DND-41 (cell line): ENCODE results near the gene PTK6.
A peak's percentile ranks its signal among the peaks of the same experiment; 100 is the strongest.

ENCODE experiments used
- ATAC-seq: fragments of 200-7000 bp; cut with Tn5 transposase; 3 replicates; pipeline ENCODE4 v1.9.1; 2021; ENCODE audit warnings: low read depth; ENCODE audit not compliant: insufficient read depth
- DNase-seq: peaks from one replicate; pipeline ENCODE4 v3.0.0-alpha.2; 2020
- H2AFZ ChIP-seq: 2 replicates; pipeline ENCODE4 v1.6.0; 2012; ENCODE audit warnings: low read depth, low read length
- H3K27ac ChIP-seq: 2 replicates; pipeline ENCODE4 v1.5.1; 2012; ENCODE audit warnings: low read length, inconsistent platforms
- H3K27me3 ChIP-seq: fragments of 200-600 bp; sonication (generic); 2 replicates; pipeline ENCODE4 v1.6.0; 2012; ENCODE audit warnings: low read length, mild to moderate bottlenecking, inconsistent platforms; ENCODE audit not compliant: insufficient read depth, poor library complexity
- H3K36me3 ChIP-seq: 2 replicates; pipeline ENCODE4 v1.5.1; 2012; ENCODE audit warnings: low read length, inconsistent platforms; ENCODE audit not compliant: insufficient read depth
- H3K4me1 ChIP-seq: 2 replicates; pipeline ENCODE4 v1.5.1; 2012; ENCODE audit warnings: mild to moderate bottlenecking, low read length; ENCODE audit not compliant: insufficient read depth
- H3K4me2 ChIP-seq: 2 replicates; pipeline ENCODE4 v1.6.0; 2012; ENCODE audit warnings: mild to moderate bottlenecking, moderate library complexity, low read length, inconsistent platforms; ENCODE audit not compliant: insufficient read depth
- H3K4me3 ChIP-seq, 2 experiments: fragments of 200-600 bp in 1 of 2; shearing (Covaris generic) in 1 of 2; 2 replicates each; pipeline ENCODE4 v1.5.1; 2012 to 2016; ENCODE audit warnings: inconsistent platforms in 2 of 2, low read length in 2 of 2, mild to moderate bottlenecking in 2 of 2, low read depth in 1 of 2, moderate library complexity in 1 of 2
- H3K79me2 ChIP-seq: 2 replicates; pipeline ENCODE4 v1.6.0; 2012; ENCODE audit warnings: low read length, inconsistent platforms; ENCODE audit not compliant: insufficient read depth
- H3K9ac ChIP-seq: 2 replicates; pipeline ENCODE4 v1.6.0; 2012; ENCODE audit warnings: low read depth, mild to moderate bottlenecking, inconsistent platforms, low read length, moderate library complexity
- H3K9me3 ChIP-seq: 2 replicates; pipeline ENCODE4 v1.5.1; 2012; ENCODE audit warnings: low read length, moderate library complexity, mild to moderate bottlenecking, inconsistent platforms; ENCODE audit not compliant: insufficient read depth, severe bottlenecking
- H4K20me1 ChIP-seq: 2 replicates; pipeline ENCODE4 v1.6.0; 2012; ENCODE audit warnings: low read length; ENCODE audit not compliant: insufficient read depth
- CTCF ChIP-seq: IDR thresholded peaks from 2 replicates; pipeline ENCODE4 v1.5.1; 2012; ENCODE audit warnings: borderline replicate concordance, low read length, moderate library complexity, mild to moderate bottlenecking; ENCODE audit not compliant: poor library complexity, severe bottlenecking; ENCODE audit errors: extremely low read depth
- EZH2 ChIP-seq: IDR thresholded peaks from 3 replicates; pipeline ENCODE4 v1.6.1; 2012; ENCODE audit warnings: borderline replicate concordance, low read depth, mild to moderate bottlenecking, moderate library complexity, low read length, inconsistent platforms; ENCODE audit not compliant: severe bottlenecking

Gene PTK6

GRCh38 chr20:63495741-63496595 lies 41.2 kb downstream of the PTK6 start:
- no peaks in the 10 kb centered on the region for H3K27me3 ChIP-seq
- no peak for TF ChIP-seq EZH2
- TF ChIP-seq CTCF = peak; percentile 92
- peak overlapping the region; percentile 69 for H2AFZ ChIP-seq
- no peaks in the 10 kb centered on the region for H3K9me3 ChIP-seq
- no peaks in the 10 kb centered on the region for H3K36me3 ChIP-seq
- no peaks in the 10 kb centered on the region for H3K79me2 ChIP-seq
- peak overlapping the region; percentile 61 for H3K4me2 ChIP-seq
- DNase-seq (peak; percentile 75), ATAC-seq (peak; percentile 91)
- peak overlapping the region in 1 of 2 experiments; percentile 41; a peak in 1 of 4 replicates for H3K4me3 ChIP-seq
- H4K20me1 ChIP-seq = peaks cover 12% of the 10 kb centered on the region
- H3K27ac ChIP-seq = no peak overlapping the region
- H3K4me1 ChIP-seq = peaks cover 9% of the 10 kb centered on the region
- H3K9ac ChIP-seq = peak overlapping the region; percentile 42; the same call in 1 of the 2 replicates

GRCh38 chr20:63495167-63495720 lies 41.9 kb downstream of the PTK6 start:
- Histone ChIP-seq H3K9ac (no peak overlapping the region), H3K4me3 (no peak overlapping the region), H4K20me1 (peaks cover 8% of the 10 kb centered on the region; the same call in 1 of the 2 replicates), H3K4me1 (peaks cover 9% of the 10 kb centered on the region), H3K36me3 (no peaks in the 10 kb centered on the region), H3K79me2 (no peaks in the 10 kb centered on the region), H3K27me3 (no peaks in the 10 kb centered on the region), H2AFZ (no peak overlapping the region), H3K4me2 (no peak overlapping the region), H3K27ac (no peak overlapping the region), H3K9me3 (no peaks in the 10 kb centered on the region)
- no peak for TF ChIP-seq EZH2
- TF ChIP-seq CTCF = no peak
- ATAC-seq (no peak), DNase-seq (no peak)

- H3K9ac ChIP-seq = no peak overlapping the region
- H3K9me3 ChIP-seq = no peaks in the 10 kb centered on the region
- no peaks in the 10 kb centered on the region for H3K79me2 ChIP-seq
- no peak for DNase-seq
- peaks cover 8% of the 10 kb centered on the region; the same call in 1 of the 2 replicates for H4K20me1 ChIP-seq
- TF ChIP-seq CTCF (no peak), EZH2 (no peak)
- peaks cover 9% of the 10 kb centered on the region for H3K4me1 ChIP-seq
- no peak for ATAC-seq
- H3K4me2 ChIP-seq = no peak overlapping the region
- no peak overlapping the region for H2AFZ ChIP-seq
- no peak overlapping the region for H3K27ac ChIP-seq
- no peaks in the 10 kb centered on the region for H3K27me3 ChIP-seq
- no peaks in the 10 kb centered on the region for H3K36me3 ChIP-seq
- no peak overlapping the region for H3K4me3 ChIP-seq
These were observed 42.6 kb downstream of the PTK6 start for GRCh38 chr20:63494420-63495166.
